Hepatocyte (in vitro differentiated cells): ENCODE data around the gene FMO3. TPM values are rescaled to one million over a fixed set of nuclear protein-coding genes. Genes with fewer than 3 reads are reported as not detected.

Experiments used
- DNase-seq: peaks from one replicate; pipeline ENCODE4 v3.0.0-alpha.2; 2016; ENCODE audit warnings: low spot score
- H2AFZ ChIP-seq: fragments of 200-600 bp; sonication (generic); 2 replicates; pipeline ENCODE4 v1.6.0; 2016; ENCODE audit warnings: antibody characterized with exemption, mild to moderate bottlenecking
- H3K27ac ChIP-seq: fragments of 200-600 bp; sonication (generic); 2 replicates; pipeline ENCODE4 v1.5.1; 2016; ENCODE audit warnings: mild to moderate bottlenecking
- H3K27me3 ChIP-seq: fragments of 200-600 bp; sonication (generic); 2 replicates; pipeline ENCODE4 v1.6.1; 2016
- H3K36me3 ChIP-seq: fragments of 200-600 bp; sonication (generic); replicated peaks from 2 replicates; pipeline ENCODE4 v1.5.1; 2016; ENCODE audit warnings: low read depth; ENCODE audit not compliant: insufficient read depth
- H3K4me1 ChIP-seq: fragments of 200-600 bp; sonication (generic); 2 replicates; pipeline ENCODE4 v1.5.1; 2016; ENCODE audit warnings: mild to moderate bottlenecking, moderate library complexity; ENCODE audit not compliant: insufficient read depth
- H3K4me2 ChIP-seq: fragments of 200-600 bp; sonication (generic); 2 replicates; pipeline ENCODE4 v1.6.0; 2016
- H3K4me3 ChIP-seq: fragments of 200-600 bp; sonication (generic); 2 replicates; pipeline ENCODE4 v1.5.1; 2016; ENCODE audit warnings: mild to moderate bottlenecking
- H3K79me2 ChIP-seq: fragments of 200-600 bp; sonication (generic); 2 replicates; pipeline ENCODE4 v1.6.0; 2017; ENCODE audit warnings: mild to moderate bottlenecking
- H3K9me2 ChIP-seq: fragments of 200-600 bp; sonication (generic); replicated peaks from 2 replicates; pipeline ENCODE4 v1.6.0; 2017; ENCODE audit warnings: mild to moderate bottlenecking; ENCODE audit not compliant: insufficient read depth
- H3K9me3 ChIP-seq: fragments of 200-600 bp; sonication (generic); 2 replicates; pipeline ENCODE4 v1.5.1; 2016; ENCODE audit warnings: low read depth, mild to moderate bottlenecking
- H4K20me1 ChIP-seq: fragments of 200-600 bp; sonication (generic); 2 replicates; pipeline ENCODE4 v1.6.0; 2016; ENCODE audit warnings: mild to moderate bottlenecking; ENCODE audit not compliant: insufficient read depth, poor library complexity, severe bottlenecking
- EZH2 ChIP-seq: fragments of 200-600 bp; sonication (generic); IDR thresholded peaks from 2 replicates; pipeline ENCODE4 v1.6.1; 2016; ENCODE audit warnings: antibody characterized with exemption, mild to moderate bottlenecking, borderline replicate concordance
- EZH2phosphoT487 ChIP-seq: fragments of 200-600 bp; sonication (generic); IDR thresholded peaks from one replicate; pipeline ENCODE4 v1.6.1; 2018; ENCODE audit warnings: antibody characterized with exemption, mild to moderate bottlenecking, low read depth, moderate library complexity; ENCODE audit not compliant: unreplicated experiment, severe bottlenecking
- WGBS: methylation state at CpG from one replicate; pipeline ENCODE4 v1.1.6; 2016; ENCODE audit warnings: low lambda C conversion rate; ENCODE audit errors: missing lambda C conversion rate; 5-methylcytosine and 5-hydroxymethylcytosine counted together
- polyA plus RNA-seq: library from polyadenylated mRNA; unstranded; fragments of >200 nt; fragmentation: Nextera tagmentation; extraction: Ambion mirVana; gene quantifications from 2 replicates; pipeline ENCODE4 v1.2.1, GENCODE V29; 2016
- total RNA-seq: library from RNA; depleted of rRNA; stranded (reverse); fragments of >200 nt; gene quantifications from 2 replicates; pipeline ENCODE4 v1.2.3, GENCODE V29; 2014
- TF ChIP-seq, protein P1 (sequence below): fragments of 200-600 bp; sonication (generic); IDR thresholded peaks from 2 replicates; pipeline ENCODE4 v1.5.1; 2016; ENCODE audit warnings: antibody characterized with exemption, mild to moderate bottlenecking; ENCODE audit not compliant: poor library complexity

The FMO3 gene
- total and polyA plus RNA-seq, 2 experiments from 2014 or later = 0.52 to 1.6 TPM

DNA sequence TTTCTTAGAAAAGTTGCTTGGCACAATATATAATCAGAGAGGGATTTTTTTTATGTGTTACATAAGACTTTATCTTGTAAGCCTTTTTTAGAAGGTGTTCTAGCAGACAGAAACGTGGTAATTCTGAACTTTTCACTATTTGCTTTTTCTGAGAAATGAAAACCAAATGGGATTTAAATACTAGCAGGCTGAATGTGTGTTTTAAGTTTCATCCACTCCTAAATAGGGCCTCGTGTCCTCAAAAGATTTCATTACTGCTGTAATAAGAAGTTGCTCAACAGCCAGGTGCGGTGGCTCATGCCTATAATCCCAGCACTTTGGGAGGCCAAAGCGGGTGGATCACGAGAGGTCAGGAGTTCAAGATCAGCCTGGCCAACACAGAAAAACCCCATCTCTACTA is 49.7 kb downstream of the FMO3 start:
- 64% methylated on average over 5 of the region's 5 CpGs for WGBS
- H3K4me3 ChIP-seq = no peak overlapping the region
- no peak for TF ChIP-seq EZH2
- TF ChIP-seq, protein P1, sequence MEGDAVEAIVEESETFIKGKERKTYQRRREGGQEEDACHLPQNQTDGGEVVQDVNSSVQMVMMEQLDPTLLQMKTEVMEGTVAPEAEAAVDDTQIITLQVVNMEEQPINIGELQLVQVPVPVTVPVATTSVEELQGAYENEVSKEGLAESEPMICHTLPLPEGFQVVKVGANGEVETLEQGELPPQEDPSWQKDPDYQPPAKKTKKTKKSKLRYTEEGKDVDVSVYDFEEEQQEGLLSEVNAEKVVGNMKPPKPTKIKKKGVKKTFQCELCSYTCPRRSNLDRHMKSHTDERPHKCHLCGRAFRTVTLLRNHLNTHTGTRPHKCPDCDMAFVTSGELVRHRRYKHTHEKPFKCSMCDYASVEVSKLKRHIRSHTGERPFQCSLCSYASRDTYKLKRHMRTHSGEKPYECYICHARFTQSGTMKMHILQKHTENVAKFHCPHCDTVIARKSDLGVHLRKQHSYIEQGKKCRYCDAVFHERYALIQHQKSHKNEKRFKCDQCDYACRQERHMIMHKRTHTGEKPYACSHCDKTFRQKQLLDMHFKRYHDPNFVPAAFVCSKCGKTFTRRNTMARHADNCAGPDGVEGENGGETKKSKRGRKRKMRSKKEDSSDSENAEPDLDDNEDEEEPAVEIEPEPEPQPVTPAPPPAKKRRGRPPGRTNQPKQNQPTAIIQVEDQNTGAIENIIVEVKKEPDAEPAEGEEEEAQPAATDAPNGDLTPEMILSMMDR = no peak
- TF ChIP-seq EZH2phosphoT487 = no peak

GRCh38 chr1:171140956-171141687 is 50.4 kb downstream of the FMO3 start:
- Histone ChIP-seq H3K9me2 (no peaks in the 10 kb centered on the region), H3K4me3 (no peak overlapping the region), H3K79me2 (no peaks in the 10 kb centered on the region), H3K27ac (peak overlapping the region; percentile 87), H3K4me1 (peaks cover 34% of the 10 kb centered on the region), H3K36me3 (no peaks in the 10 kb centered on the region), H4K20me1 (no peaks in the 10 kb centered on the region), H3K27me3 (no peaks in the 10 kb centered on the region), H3K9me3 (no peaks in the 10 kb centered on the region), H3K4me2 (peak overlapping the region; percentile 49), H2AFZ (no peak overlapping the region)
- no peak for TF ChIP-seq EZH2phosphoT487
- TF ChIP-seq, protein P1 = no peak
- TF ChIP-seq EZH2 = no peak
- no peak for DNase-seq
- 51% methylated on average over 4 of the region's 4 CpGs for WGBS

More for the DNA sequence above, 49.7 kb downstream of the FMO3 start:
- peaks cover 34% of the 10 kb centered on the region for H3K4me1 ChIP-seq
- H2AFZ ChIP-seq = no peak overlapping the region
- DNase-seq = no peak
- no peaks in the 10 kb centered on the region for H3K9me3 ChIP-seq
- no peaks in the 10 kb centered on the region for H4K20me1 ChIP-seq
- peak overlapping the region; percentile 87 for H3K27ac ChIP-seq
- no peaks in the 10 kb centered on the region for H3K9me2 ChIP-seq
- no peaks in the 10 kb centered on the region for H3K27me3 ChIP-seq
- H3K36me3 ChIP-seq = no peaks in the 10 kb centered on the region
- H3K79me2 ChIP-seq = no peaks in the 10 kb centered on the region
- H3K4me2 ChIP-seq = no peak overlapping the region

DNA sequence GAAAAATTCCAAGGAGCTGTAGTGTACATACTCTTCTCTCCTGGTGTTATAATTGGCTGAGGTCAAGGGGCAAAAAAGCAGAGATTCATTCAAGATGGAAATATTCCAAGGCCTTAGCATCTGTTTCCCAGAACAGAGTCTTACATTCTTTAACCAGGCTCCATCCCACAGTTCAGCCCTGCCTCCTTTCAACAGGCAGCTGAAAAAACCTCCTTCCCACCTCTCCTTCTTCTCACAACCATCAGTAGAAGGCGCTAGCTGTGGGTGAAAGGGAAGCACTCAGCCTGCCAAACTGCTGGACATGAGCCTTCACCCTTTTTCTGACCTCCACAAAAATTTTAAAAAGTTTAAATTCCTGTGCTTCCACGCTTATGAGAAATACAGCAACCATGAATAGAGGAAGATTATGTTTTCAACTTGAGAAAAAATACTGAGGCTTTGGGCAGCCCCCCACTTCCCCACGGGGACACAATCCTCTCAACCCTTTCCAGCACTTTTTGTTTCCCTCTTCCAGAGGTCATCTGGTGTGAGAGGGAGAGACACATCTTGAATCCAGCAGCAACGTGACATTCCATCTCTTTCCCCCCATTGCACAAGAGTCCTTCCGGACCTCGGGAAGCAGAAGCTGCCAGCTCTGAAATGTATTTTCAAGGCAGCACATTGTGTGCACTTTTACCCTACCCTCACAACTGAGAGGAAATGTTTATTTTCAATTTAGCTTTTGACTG is 51.1 kb downstream of the FMO3 start:
- Histone ChIP-seq H3K9me3 (no peaks in the 10 kb centered on the region), H3K4me2 (peak overlapping the region; percentile 49), H3K27me3 (no peaks in the 10 kb centered on the region), H3K36me3 (no peaks in the 10 kb centered on the region), H3K27ac (peak overlapping the region; percentile 87), H3K4me1 (peaks cover 34% of the 10 kb centered on the region), H3K9me2 (no peaks in the 10 kb centered on the region), H2AFZ (no peak overlapping the region), H3K4me3 (no peak overlapping the region), H4K20me1 (no peaks in the 10 kb centered on the region), H3K79me2 (no peaks in the 10 kb centered on the region)
- WGBS = 51% methylated on average over 6 of the region's 6 CpGs
- TF ChIP-seq, protein P1 = peak; percentile 26
- TF ChIP-seq EZH2 = no peak
- no peak for TF ChIP-seq EZH2phosphoT487
- DNase-seq = peak; percentile 46
